Measurements from ENCODE around the gene TPP1.

TPP1 gene

GRCh38 chr11:6610591-6610990, 8.6 kb downstream of the TPP1 start:
- no peak for DNase-seq

DNA sequence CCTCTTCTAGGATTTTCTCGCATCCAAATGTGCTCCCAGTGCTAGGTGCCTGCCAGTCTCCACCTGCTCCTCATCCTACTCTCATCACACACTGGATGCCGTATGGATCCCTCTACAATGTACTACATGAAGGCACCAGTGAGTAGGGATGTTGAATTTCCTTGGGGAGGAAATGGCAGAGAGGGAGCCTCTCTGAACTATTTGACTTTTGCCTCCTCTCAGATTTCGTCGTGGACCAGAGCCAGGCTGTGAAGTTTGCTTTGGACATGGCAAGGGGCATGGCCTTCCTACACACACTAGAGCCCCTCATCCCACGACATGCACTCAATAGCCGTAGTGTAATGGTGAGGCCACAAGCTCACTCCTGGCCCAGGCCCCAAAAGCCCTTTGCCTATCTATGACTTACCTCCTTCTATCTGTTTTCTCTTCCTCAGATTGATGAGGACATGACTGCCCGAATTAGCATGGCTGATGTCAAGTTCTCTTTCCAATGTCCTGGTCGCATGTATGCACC, 9.7 kb downstream of the TPP1 start:
- no peak for DNase-seq

DNA sequence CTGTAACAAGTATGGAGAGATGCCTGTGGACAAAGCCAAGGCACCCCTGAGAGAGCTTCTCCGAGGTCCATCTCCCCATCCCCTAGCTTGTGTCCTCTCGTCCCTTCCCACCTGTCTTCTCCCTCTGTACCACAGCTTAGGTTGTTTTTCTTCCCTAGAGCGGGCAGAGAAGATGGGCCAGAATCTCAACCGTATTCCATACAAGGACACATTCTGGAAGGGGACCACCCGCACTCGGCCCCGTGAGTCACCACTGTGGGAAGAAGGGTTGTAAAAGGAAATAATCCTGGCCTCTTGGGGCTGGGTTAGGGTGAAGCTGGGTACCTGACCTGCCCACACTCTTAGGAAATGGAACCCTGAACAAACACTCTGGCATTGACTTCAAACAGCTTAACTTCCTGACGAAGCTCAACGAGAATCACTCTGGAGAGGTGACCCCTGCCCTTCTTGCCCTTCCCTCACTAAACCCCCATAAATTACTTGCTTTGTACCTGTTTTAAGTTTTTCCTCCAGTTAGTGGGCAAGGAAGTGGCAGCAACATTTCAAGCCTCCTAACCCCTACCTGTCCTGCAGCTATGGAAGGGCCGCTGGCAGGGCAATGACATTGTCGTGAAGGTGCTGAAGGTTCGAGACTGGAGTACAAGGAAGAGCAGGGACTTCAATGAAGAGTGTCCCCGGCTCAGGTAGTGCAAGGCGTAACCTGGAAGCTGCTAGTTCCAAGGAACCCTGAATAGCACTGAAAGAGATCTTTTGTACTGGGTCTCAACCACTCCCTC, 10.3 kb downstream of the TPP1 start:
- no peak for DNase-seq

DNA sequence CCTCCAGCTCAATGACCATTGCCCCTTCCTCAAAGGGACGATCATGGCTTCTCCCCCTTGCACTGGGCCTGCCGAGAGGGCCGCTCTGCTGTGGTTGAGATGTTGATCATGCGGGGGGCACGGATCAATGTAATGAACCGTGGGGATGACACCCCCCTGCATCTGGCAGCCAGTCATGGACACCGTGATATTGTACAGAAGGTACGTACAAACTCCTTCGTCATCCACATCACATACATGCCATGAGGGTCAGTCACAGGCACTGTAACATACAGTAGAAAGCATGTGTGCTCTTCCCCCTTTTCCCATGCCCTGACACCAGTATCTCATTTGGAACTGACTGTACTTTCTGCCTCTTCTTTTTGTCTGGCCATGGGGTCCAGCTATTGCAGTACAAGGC, 11.2 kb downstream of the TPP1 start:
- no peak for DNase-seq

GRCh38 chr11:6607190-6607795, 11.9 kb downstream of the TPP1 start:
- DNase-seq: no peak

- peak; percentile 84 for DNase-seq
Observed at GRCh38 chr11:6606471-6607189, 12.6 kb downstream of the TPP1 start.

GRCh38 chr11:6604790-6605189, 14.4 kb downstream of the TPP1 start:
- DNase-seq: no peak

- peak; percentile 62 for DNase-seq
Observed at GRCh38 chr11:6604081-6604626, 15.1 kb downstream of the TPP1 start.

GRCh38 chr11:6603287-6604080, 15.7 kb downstream of the TPP1 start, which contains the start of the genes ILK and RRP8:
ILK (plus strand) TSS chr11:6603774; CDS start chr11:6604272, 498 bp downstream.
RRP8 (minus strand) TSS chr11:6603616; CDS start chr11:6603502, 114 bp downstream.
- peak; percentile 94 for DNase-seq

DNA sequence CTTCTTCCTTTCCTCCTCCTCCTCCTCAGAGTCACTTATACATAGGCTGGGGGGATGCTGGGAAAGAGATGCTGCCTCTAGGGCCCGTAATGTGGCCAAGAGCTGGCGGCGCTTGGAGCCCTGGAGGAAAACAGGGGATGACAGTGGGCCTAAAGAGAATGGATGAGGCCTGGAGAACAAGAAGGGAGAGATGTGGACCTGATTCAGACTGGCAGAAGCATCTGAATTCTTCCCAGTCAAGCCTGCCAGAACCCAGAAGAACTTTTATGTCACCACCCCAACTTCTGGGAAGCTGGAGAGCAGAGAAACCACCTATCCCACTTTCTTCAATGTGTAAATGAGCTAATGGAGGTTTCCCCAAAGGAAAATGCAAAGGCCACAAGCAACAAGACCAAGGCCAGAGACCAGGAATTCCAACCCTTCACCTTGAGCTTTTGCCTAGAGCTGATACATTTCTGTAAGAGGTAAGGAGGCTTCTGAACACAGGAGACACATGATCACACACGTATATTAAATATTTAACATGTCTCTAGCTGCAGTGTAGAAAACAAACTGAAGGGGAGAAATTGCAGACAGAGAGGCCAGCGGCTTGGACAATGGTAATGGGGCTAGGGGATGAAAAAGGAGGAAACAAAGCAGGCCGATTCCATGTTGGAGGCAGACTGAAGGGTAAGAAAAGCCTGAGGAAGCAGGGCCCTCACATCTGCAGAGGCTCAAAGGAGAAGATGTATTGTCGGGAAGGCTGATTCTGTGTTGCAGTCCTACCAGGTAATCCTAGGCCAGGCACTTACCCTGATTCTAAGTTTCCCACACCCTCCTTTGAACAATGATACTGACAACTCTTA, 16.9 kb downstream of the TPP1 start:
- DNase-seq: no peak

DNA sequence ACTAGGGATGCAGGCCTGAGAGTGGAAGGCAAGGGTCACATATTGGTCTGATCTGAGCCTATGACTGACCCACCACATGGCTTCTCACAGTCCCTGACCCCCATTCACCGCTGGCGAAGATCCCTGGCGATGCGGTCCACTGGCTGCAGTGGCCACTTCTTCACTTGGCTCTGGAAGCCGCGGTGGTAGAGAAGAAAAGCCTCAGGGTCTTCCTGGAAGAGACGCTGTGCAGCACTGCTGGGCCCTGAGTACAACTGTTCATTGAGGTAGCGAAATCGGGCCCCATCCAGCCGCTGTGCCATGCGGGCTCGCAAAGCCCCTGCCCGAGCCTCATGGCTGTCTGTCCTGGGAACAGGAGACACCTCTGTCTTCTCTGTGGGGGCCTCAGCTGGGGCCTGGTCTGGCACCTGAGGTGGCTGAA, 18.2 kb downstream of the TPP1 start:
- DNase-seq: no peak

- no peak for DNase-seq
Observed at GRCh38 chr11:6599881-6600390, 19.3 kb downstream of the TPP1 start.

DNA sequence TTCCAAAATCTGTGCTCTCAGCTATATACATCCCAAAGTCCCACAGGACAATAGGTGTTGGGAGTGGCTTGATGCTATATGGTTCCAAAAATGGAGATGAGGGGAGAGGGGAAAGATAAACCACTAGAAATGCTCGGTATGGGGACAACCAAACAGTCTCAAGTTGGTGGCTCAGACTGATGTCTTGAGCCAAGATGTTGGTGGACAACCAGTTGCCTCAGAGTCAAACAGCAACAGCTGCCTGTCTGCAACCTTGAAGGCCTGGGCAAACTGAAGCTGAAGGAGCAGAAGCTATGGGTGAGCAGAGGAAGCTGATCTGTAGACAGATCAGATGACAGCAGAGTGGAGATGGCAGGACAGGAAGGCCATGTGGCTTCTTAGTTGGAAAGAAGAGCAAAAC, 19.8 kb downstream of the TPP1 start:
- DNase-seq: no peak

DNA sequence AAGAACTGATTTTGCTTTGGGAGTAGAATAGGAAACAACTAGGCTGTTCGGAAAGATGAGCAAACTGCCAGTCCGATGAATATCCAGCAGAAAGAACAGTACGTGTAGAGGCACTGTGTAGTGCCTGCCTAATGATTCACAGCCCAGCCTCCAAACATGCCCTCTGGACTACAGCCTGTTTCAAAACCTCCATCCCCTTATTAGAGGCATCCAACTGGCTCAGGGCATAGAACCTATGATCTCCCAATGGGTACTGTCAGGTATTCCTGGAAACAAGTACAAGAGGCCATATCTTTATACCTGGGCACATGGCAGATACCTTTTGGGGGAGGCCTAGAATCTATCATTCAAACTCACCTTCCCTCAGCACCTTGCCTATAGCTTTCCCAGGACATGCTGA, 20.7 kb downstream of the TPP1 start:
- DNase-seq: no peak

DNA sequence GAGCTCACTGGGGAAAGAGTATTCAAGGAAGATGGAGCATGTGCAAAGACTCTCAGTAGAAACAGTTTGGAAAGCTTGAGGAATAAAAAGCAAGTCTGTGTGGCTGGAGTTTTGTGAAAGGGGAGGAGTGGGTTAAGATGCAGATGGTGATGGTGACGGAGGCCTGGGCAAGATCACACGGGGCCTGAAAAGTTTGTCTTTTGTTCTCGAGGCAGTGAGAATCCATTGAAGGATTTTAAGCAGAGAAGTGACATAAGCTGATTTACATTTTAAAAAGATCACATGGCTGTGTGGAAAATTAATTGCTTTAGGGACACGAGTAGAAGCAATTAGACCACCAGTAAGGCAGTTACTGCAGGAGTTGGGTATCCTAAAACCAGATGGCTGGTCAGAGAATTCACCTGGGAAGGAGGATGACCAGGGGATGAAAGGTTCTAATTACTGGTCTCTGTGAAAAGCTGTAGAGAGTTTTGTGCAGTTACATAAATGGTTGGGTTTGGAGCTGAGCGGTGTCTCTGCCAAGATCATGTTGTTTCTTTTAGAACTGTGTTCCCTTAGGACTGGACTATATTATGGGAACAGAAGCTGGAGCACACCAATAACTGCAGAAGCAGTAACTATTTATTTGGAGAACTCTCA, 22.9 kb downstream of the TPP1 start:
- DNase-seq: no peak

GRCh38 chr11:6594142-6594768, 25.0 kb downstream of the TPP1 start:
- DNase-seq: no peak

DNA sequence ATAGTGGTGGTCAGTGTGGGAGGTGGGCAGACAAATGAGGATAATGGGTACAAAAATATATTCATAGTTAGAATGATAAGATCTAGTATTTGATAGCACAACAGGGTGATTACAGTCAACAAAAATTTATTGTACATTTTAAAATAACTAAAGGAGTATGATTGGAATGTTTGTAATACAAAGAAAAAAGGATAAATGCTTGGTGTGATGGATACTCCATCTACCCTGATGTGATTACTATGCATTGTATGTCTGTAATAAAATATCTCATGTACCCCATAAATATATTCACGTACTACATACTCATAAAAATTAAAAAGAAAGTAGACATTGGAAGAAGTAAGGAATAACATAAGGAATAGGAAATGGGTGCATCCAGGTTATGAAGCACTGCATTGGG, 31.2 kb downstream of the TPP1 start:
- no peak for DNase-seq

- no peak for DNase-seq
Observed at GRCh38 chr11:6587360-6587953, 31.8 kb downstream of the TPP1 start.

GRCh38 chr11:6586434-6587359, 32.5 kb downstream of the TPP1 start:
- DNase-seq: peak; percentile 69
